H1 (cell line): ENCODE measurements around the gene KMT2E.

Source experiments
- POLR2A ChIP-seq, 2 experiments: IDR thresholded peaks; 1 replicate in 1 of 2; 2 replicates in 1 of 2; pipeline ENCODE4 v1.6.1; 2011; ENCODE audit warnings: low read depth in 2 of 2, low read length in 2 of 2, mild to moderate bottlenecking in 2 of 2; ENCODE audit errors: control extremely low read depth in 1 of 2
- RAD21 ChIP-seq, 2 experiments: IDR thresholded peaks in 1 of 2; conservative IDR thresholded peaks in 1 of 2; 2 replicates each; pipeline ENCODE4 v1.6.1; 2011; ENCODE audit warnings: low read depth in 2 of 2, low read length in 2 of 2, improper control_type of control experiment in 1 of 2, inconsistent platforms in 1 of 2, mild to moderate bottlenecking in 1 of 2, moderate library complexity in 1 of 2

DNA sequence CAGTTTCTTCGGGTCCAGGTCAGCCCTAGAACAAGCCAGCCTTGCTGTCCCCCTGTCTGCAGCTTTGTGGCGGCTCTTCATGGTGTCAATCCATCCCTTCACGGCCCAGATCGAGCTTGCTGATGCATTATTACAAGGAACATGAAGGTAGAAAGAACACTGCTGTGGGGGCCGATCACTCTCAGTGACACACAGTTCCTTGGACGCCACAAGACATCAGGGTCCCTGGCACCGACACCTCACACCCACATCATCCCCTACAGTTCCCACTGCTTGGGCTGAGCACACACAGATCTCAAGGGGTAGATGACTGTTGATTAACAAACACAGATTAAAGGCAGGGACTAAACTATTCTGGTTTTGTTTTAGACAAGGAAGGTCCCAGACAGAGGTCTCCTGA lies 119.4 kb downstream of the KMT2E start:
- TF ChIP-seq RAD21 (IDR thresholded peaks at IDR 0.05 in 1 of 2, conservative IDR thresholded peaks at IDR 0.05 in 1 of 2; ENCODE audit: low read depth in 2 of 2, low read length in 2 of 2) (no peak), POLR2A (IDR thresholded peaks at IDR 0.05; ENCODE audit: control extremely low read depth in 1 of 2, low read depth in 2 of 2, low read length in 2 of 2) (no peak)
